Measurements from ENCODE around the gene KRTAP3-2.

Gene KRTAP3-2

GRCh38 chr17:40963838-40964237 lies 35.9 kb downstream of the KRTAP3-2 start:
- TF ChIP-seq, protein P1, sequence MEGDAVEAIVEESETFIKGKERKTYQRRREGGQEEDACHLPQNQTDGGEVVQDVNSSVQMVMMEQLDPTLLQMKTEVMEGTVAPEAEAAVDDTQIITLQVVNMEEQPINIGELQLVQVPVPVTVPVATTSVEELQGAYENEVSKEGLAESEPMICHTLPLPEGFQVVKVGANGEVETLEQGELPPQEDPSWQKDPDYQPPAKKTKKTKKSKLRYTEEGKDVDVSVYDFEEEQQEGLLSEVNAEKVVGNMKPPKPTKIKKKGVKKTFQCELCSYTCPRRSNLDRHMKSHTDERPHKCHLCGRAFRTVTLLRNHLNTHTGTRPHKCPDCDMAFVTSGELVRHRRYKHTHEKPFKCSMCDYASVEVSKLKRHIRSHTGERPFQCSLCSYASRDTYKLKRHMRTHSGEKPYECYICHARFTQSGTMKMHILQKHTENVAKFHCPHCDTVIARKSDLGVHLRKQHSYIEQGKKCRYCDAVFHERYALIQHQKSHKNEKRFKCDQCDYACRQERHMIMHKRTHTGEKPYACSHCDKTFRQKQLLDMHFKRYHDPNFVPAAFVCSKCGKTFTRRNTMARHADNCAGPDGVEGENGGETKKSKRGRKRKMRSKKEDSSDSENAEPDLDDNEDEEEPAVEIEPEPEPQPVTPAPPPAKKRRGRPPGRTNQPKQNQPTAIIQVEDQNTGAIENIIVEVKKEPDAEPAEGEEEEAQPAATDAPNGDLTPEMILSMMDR (IDR thresholded peaks at IDR 0.05) = peak; percentile 58
- Histone ChIP-seq H3K4me1 (ENCODE audit: control insufficient read depth in 1 of 2, insufficient read depth in 1 of 2, low read depth in 1 of 2, low read length in 1 of 2) (peaks cover 0 to 9% of the 10 kb centered on the region in 2 experiments), H3K27me3 (peaks cover 31% of the 10 kb centered on the region), H3K9me3 (no peaks in the 10 kb centered on the region), H3K36me3 (no peaks in the 10 kb centered on the region), H3K4me3 (ENCODE audit: low read depth in 1 of 2, low read length in 1 of 2) (no peak overlapping the region), H3K27ac (no peak overlapping the region)

- TF ChIP-seq, protein P1 (IDR thresholded peaks at IDR 0.05) = no peak
- Histone ChIP-seq H3K27ac (no peak overlapping the region), H3K4me3 (ENCODE audit: low read depth in 1 of 2, low read length in 1 of 2) (no peak overlapping the region), H3K36me3 (no peaks in the 10 kb centered on the region), H3K4me1 (ENCODE audit: control insufficient read depth in 1 of 2, insufficient read depth in 1 of 2, low read depth in 1 of 2, low read length in 1 of 2) (peaks cover 0 to 9% of the 10 kb centered on the region in 2 experiments), H3K9me3 (no peaks in the 10 kb centered on the region), H3K27me3 (peaks cover 20% of the 10 kb centered on the region)
Observed at GRCh38 chr17:40962059-40962561, 37.6 kb downstream of the KRTAP3-2 start.

DNA sequence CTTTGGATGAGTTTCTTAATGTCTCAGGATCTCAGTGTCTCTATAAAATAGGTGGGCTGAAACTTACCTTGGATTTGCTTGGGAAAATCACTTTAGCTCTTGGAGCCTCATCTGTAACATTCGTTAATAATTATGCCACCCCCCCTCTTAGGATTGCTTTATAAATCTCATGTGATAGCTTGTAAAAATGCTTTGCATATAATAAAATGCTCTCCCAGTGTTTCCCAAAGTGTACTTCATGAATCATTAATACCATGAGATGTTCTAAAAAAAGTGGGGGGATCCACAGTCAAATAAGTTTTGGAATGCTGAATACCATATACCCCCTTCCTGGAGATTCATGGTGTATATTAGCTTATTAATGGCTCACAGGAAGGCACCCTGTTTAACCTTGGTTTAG lies 38.1 kb downstream of the KRTAP3-2 start:
- Histone ChIP-seq H3K36me3 (no peaks in the 10 kb centered on the region), H3K27ac (no peak overlapping the region), H3K4me3 (ENCODE audit: low read depth in 1 of 2, low read length in 1 of 2) (no peak overlapping the region), H3K4me1 (ENCODE audit: control insufficient read depth in 1 of 2, insufficient read depth in 1 of 2, low read depth in 1 of 2, low read length in 1 of 2) (peaks cover 0 to 9% of the 10 kb centered on the region in 2 experiments), H3K27me3 (peaks cover 19% of the 10 kb centered on the region), H3K9me3 (no peaks in the 10 kb centered on the region)
- TF ChIP-seq, protein P1 (IDR thresholded peaks at IDR 0.05) = no peak

- Histone ChIP-seq H3K9me3 (no peaks in the 10 kb centered on the region), H3K27ac (no peak overlapping the region), H3K4me1 (ENCODE audit: control insufficient read depth in 1 of 2, insufficient read depth in 1 of 2, low read depth in 1 of 2, low read length in 1 of 2) (peaks cover 0 to 9% of the 10 kb centered on the region in 2 experiments), H3K4me3 (ENCODE audit: low read depth in 1 of 2, low read length in 1 of 2) (no peak overlapping the region), H3K36me3 (no peaks in the 10 kb centered on the region), H3K27me3 (peaks cover 14% of the 10 kb centered on the region)
- TF ChIP-seq, protein P1 (IDR thresholded peaks at IDR 0.05) = no peak
Observed at GRCh38 chr17:40960144-40960543, 39.6 kb downstream of the KRTAP3-2 start.

- Histone ChIP-seq H3K4me1 (ENCODE audit: control insufficient read depth in 1 of 2, insufficient read depth in 1 of 2, low read depth in 1 of 2, low read length in 1 of 2) (peaks cover 0 to 9% of the 10 kb centered on the region in 2 experiments), H3K27ac (no peak overlapping the region), H3K4me3 (ENCODE audit: low read depth in 1 of 2, low read length in 1 of 2) (no peak overlapping the region), H3K9me3 (no peaks in the 10 kb centered on the region), H3K27me3 (peaks cover 29% of the 10 kb centered on the region), H3K36me3 (no peaks in the 10 kb centered on the region)
- TF ChIP-seq, protein P1 (IDR thresholded peaks at IDR 0.05) = no peak
Observed at GRCh38 chr17:40958086-40958953, 41.4 kb downstream of the KRTAP3-2 start.
